Esophagus squamous epithelium (tissue), 4 donors: ENCODE data around the gene TOMM22.

Experiments
- CTCF ChIP-seq, 6 experiments: fragments of 450-650 bp in 4 of 6; fragments of 200-600 bp in 2 of 6; sonication (generic) in 2 of 6; IDR thresholded peaks; one replicate each; pipeline ENCODE4 v1.5.1; 2016 to 2019; ENCODE audit warnings: antibody characterized with exemption in 6 of 6, mild to moderate bottlenecking in 4 of 6, moderate library complexity in 4 of 6
- POLR2A ChIP-seq, 4 donors: fragments of 450-650 bp; IDR thresholded peaks; one replicate each; pipeline ENCODE4 v1.6.1; 2017; ENCODE audit warnings: antibody characterized with exemption in 4 of 4, mild to moderate bottlenecking in 4 of 4, moderate library complexity in 3 of 4

GRCh38 chr22:38638216-38638615 is 43.5 kb upstream of the TOMM22 start:
- no peak for TF ChIP-seq CTCF (IDR thresholded peaks at IDR 0.05)
- no peak for TF ChIP-seq POLR2A (IDR thresholded peaks at IDR 0.05)
